Neuronal stem cell (in vitro differentiated cells): ENCODE measurements around the gene LSR.
A peak's percentile ranks its signal among the peaks of the same experiment; 100 is the strongest.

Experiments
- DNase-seq: peaks from one replicate; pipeline ENCODE4 v3.0.0-alpha.2; 2013; ENCODE audit warnings: low spot score
- H2AFZ ChIP-seq: one replicate; pipeline ENCODE4 v1.6.1; 2013; ENCODE audit warnings: mild to moderate bottlenecking, low read length, inconsistent platforms
- H2AK5ac ChIP-seq: 2 replicates; pipeline ENCODE4 v1.6.1; 2013; ENCODE audit warnings: low read depth, mild to moderate bottlenecking, inconsistent platforms, low read length, moderate library complexity, mixed read lengths
- H2BK120ac ChIP-seq: 2 replicates; pipeline ENCODE4 v1.6.1; 2013; ENCODE audit warnings: low read depth, mild to moderate bottlenecking, inconsistent platforms, low read length, moderate library complexity, mixed read lengths
- H2BK12ac ChIP-seq: one replicate; pipeline ENCODE4 v1.6.1; 2013; ENCODE audit warnings: low read length, inconsistent platforms
- H2BK15ac ChIP-seq: 2 replicates; pipeline ENCODE4 v1.6.1; 2013; ENCODE audit warnings: mild to moderate bottlenecking, low read length, inconsistent platforms, mixed read lengths
- H2BK5ac ChIP-seq: one replicate; pipeline ENCODE4 v1.6.1; 2013; ENCODE audit warnings: inconsistent platforms, mild to moderate bottlenecking, low read length, moderate library complexity
- H3K14ac ChIP-seq: one replicate; pipeline ENCODE4 v1.6.1; 2013; ENCODE audit warnings: low read length, inconsistent platforms
- H3K18ac ChIP-seq: 2 replicates; pipeline ENCODE4 v1.6.1; 2013; ENCODE audit warnings: low read length, inconsistent platforms
- H3K23ac ChIP-seq: 2 replicates; pipeline ENCODE4 v1.6.1; 2013; ENCODE audit warnings: low read depth, mild to moderate bottlenecking, mixed read lengths, low read length, inconsistent platforms; ENCODE audit not compliant: poor library complexity
- H3K27ac ChIP-seq: replicated peaks from 3 replicates; pipeline ENCODE4 v1.5.1; 2013; ENCODE audit warnings: low read length, inconsistent platforms
- H3K27me3 ChIP-seq, 3 experiments: 2 replicates each; pipeline ENCODE4 v1.6.1; 2013; ENCODE audit warnings: low read length in 3 of 3, mild to moderate bottlenecking in 2 of 3, inconsistent platforms in 1 of 3, low read depth in 1 of 3, mixed read lengths in 1 of 3, moderate library complexity in 1 of 3; ENCODE audit not compliant: control insufficient read depth in 3 of 3, insufficient read depth in 3 of 3
- H3K36me3 ChIP-seq, 2 donors: replicated peaks in 1 of 2; 2 replicates each; pipeline ENCODE4 v1.6.1; 2013; ENCODE audit warnings: low read length in 2 of 2; ENCODE audit not compliant: control insufficient read depth in 2 of 2, insufficient read depth in 2 of 2
- H3K4ac ChIP-seq: 2 replicates; pipeline ENCODE4 v1.6.1; 2013; ENCODE audit warnings: inconsistent platforms, mild to moderate bottlenecking, low read length, moderate library complexity
- H3K4me1 ChIP-seq, 2 donors: 1 replicate in 1 of 2; 2 replicates in 1 of 2; pipeline ENCODE4 v1.6.1; 2013; ENCODE audit warnings: low read length in 2 of 2, low read depth in 1 of 2; ENCODE audit not compliant: control insufficient read depth in 2 of 2, insufficient read depth in 1 of 2
- H3K4me2 ChIP-seq: one replicate; pipeline ENCODE4 v1.6.1; 2013; ENCODE audit warnings: mild to moderate bottlenecking, low read length, inconsistent platforms; ENCODE audit not compliant: insufficient read depth, poor library complexity, severe bottlenecking
- H3K4me3 ChIP-seq, 2 donors: 2 replicates each; pipeline ENCODE4 v1.5.1; 2013; ENCODE audit warnings: low read length in 2 of 2, mild to moderate bottlenecking in 2 of 2, inconsistent platforms in 1 of 2, moderate library complexity in 1 of 2
- H3K79me1 ChIP-seq: one replicate; pipeline ENCODE4 v1.6.1; 2013; ENCODE audit warnings: low read depth, mild to moderate bottlenecking, inconsistent platforms, low read length, moderate library complexity
- H3K9ac ChIP-seq: one replicate; pipeline ENCODE4 v1.6.1; 2013; ENCODE audit warnings: mild to moderate bottlenecking, low read depth, low read length, inconsistent platforms; ENCODE audit not compliant: poor library complexity
- H3K9me3 ChIP-seq, 2 donors: replicated peaks in 1 of 2; 2 replicates each; pipeline versions ENCODE3 to v1.6.1; 2013; ENCODE audit warnings: low read length in 2 of 2, mild to moderate bottlenecking in 2 of 2, inconsistent platforms in 1 of 2, low read depth in 1 of 2, mixed read lengths in 1 of 2, moderate library complexity in 1 of 2; ENCODE audit not compliant: control insufficient read depth in 2 of 2, insufficient read depth in 1 of 2
- H4K8ac ChIP-seq: one replicate; pipeline ENCODE4 v1.6.1; 2013; ENCODE audit warnings: low read depth, mild to moderate bottlenecking, inconsistent platforms, low read length, moderate library complexity
- H4K91ac ChIP-seq: one replicate; pipeline ENCODE4 v1.6.1; 2013; ENCODE audit warnings: low read length, low read depth, mild to moderate bottlenecking, inconsistent platforms; ENCODE audit not compliant: poor library complexity
- WGBS, 2 donors: extraction: QIAGEN DNeasy Blood & Tissue Kit; methylation state at CpG; one replicate each; pipeline ENCODE4 v1.1.7; 2013; ENCODE audit warnings: missing lambda C conversion rate in 2 of 2, mixed read lengths in 1 of 2; ENCODE audit not compliant: insufficient read length in 2 of 2, insufficient replicate concordance in 1 of 2; ENCODE audit errors: extremely low coverage in 2 of 2; 5-methylcytosine and 5-hydroxymethylcytosine counted together

LSR gene

DNA sequence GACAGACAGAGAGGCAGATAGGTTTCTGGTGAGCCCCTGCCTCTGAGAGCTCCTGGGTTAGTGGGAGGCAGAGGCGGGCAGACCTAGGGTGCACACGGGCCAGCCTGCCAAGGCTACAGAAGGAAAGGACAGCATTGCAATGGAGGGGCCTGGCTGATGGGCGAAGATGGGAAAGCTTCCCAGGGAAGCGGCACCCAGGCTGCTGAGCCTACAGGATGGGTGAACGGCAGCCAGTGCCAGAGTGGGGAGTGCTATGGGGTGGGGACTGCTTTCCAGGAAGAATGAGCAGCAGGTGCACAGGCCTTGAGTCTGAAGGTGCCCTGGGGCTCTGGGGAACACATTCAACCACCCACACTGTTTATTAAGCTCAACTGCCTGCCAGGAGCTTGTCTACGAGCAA lies 42.5 kb downstream of the LSR start:
- Histone ChIP-seq H3K18ac (peak overlapping the region; percentile 82), H3K36me3 (no peaks in the 10 kb centered on the region), H4K91ac (peak overlapping the region; percentile 17), H3K4me3 (peak overlapping the region in 1 of 2 donors; percentile 15), H3K79me1 (peaks cover 2% of the 10 kb centered on the region), H3K27me3 (peaks cover 0 to 23% (median 0%) of the 10 kb centered on the region in 3 experiments), H2BK15ac (peak overlapping the region; percentile 45), H3K9ac (no peak overlapping the region), H3K9me3 (no peaks in the 10 kb centered on the region), H3K4me1 (peaks cover 0 to 19% of the 10 kb centered on the region in 2 donors), H3K23ac (peak overlapping the region; percentile 81), H3K4ac (no peak overlapping the region), H4K8ac (no peak overlapping the region), H2BK12ac (peak overlapping the region; percentile 78), H2BK5ac (no peak overlapping the region), H3K27ac (no peak overlapping the region), H3K14ac (no peak overlapping the region), H2AK5ac (peak overlapping the region; percentile 39), H3K4me2 (no peak overlapping the region), H2BK120ac (no peak overlapping the region), H2AFZ (no peak overlapping the region)
- WGBS, 2 donors = no CpG with 5 or more reads among the region's 6 CpGs
- DNase-seq = no peak

DNA sequence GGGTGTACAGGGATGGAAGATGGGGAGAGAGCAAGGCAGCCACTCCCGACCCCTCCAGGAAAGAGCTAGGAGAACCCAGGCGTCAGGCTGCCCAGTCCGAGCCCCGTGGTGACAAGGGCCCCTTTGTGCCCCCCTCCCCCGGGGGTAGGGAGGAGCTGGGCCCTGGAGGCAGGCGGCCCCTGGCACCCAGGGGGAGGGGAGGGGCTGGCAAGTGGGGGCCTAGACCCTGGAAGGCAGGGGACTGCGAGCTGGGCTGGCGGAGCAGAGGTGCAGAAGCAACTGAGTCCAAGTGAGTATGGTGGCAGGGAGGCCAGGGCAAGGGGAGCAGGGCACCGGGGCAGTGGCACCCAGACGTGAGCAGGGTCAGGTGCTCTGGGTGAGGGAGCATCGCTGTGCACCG lies 43.1 kb downstream of the LSR start, which contains the start of gene MAG:
Gene MAG, plus strand, starts transcription at position 246 of the 400 bp plus-strand sequence. CDS start 3,248 bp downstream, outside the sequence.
- Histone ChIP-seq H3K4me1 (peaks cover 0 to 19% of the 10 kb centered on the region in 2 donors), H3K9ac (peak within 1 kb of the TSS; percentile 44), H2BK120ac (no peak within 1 kb of the TSS), H3K9me3 (no peaks in the 10 kb centered on the region), H4K8ac (no peak within 1 kb of the TSS), H3K23ac (peak within 1 kb of the TSS; percentile 81), H3K4me3 (peak within 1 kb of the TSS in 1 of 2 donors; percentile 42), H3K79me1 (peaks cover 2% of the 10 kb centered on the region), H3K18ac (peak within 1 kb of the TSS; percentile 83), H4K91ac (peak within 1 kb of the TSS; percentile 17), H2BK12ac (peak within 1 kb of the TSS; percentile 78), H2AK5ac (peak within 1 kb of the TSS; percentile 90), H2AFZ (no peak within 1 kb of the TSS), H3K14ac (peak within 1 kb of the TSS; percentile 77), H2BK5ac (no peak within 1 kb of the TSS), H3K27ac (no peak within 1 kb of the TSS), H2BK15ac (peak within 1 kb of the TSS; percentile 45), H3K36me3 (no peaks in the 10 kb centered on the region), H3K4me2 (no peak within 1 kb of the TSS), H3K27me3 (peaks cover 0 to 23% (median 0%) of the 10 kb centered on the region in 3 experiments), H3K4ac (no peak within 1 kb of the TSS)
- no CpG with 5 or more reads among the region's 12 CpGs for WGBS, 2 donors
- DNase-seq = no peak

DNA sequence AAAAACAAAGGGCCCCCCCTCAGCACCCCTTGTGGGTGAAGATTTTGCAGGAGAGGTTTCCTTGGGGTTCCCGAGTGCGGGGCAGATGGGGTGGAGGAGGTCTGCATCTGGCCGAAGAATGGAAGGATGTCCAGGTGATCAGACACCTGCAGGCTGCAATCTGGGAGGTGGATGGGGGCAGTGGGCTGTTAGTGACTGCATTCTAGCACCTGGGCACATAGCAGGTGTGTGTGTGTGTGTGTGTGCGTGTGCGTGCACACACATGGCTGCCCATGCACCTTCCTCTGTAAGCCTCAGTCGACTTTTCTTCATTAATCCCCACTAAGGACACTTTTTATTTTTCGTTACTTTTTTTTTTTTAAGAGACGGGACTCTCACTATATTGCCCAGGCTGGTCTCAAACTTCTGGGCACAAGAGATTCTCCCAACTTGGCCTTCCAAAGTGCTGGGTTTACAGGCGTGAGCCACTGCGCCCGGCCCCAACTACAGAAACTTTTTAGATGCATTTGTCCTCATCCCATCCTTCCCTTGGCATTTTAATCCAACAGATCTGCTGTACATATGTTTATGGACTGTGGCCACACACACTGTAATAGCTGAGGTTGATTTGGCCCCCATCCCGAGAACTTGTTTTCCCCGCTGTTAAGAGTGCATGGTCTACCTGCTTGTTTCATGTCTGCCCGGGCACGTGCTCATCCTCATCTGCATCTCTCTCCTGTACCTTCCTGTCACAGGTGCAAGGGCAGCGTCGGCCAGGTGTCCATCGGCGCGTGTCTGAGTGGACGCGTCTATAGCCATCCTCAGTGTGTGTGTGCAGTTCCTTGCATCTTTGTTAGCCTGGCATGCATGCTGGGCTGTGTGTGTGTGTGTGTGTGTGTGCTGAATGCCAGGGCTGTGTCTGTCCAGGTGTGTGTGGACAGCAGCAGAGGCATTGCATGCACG lies 43.9 kb downstream of the LSR start:
- Histone ChIP-seq H3K4ac (no peak overlapping the region), H3K18ac (peak overlapping the region; percentile 88), H3K4me1 (peaks cover 0 to 19% of the 10 kb centered on the region in 2 donors), H2AK5ac (peak overlapping the region; percentile 51), H3K36me3 (peaks cover 0 to 3% of the 10 kb centered on the region in 2 donors), H2BK120ac (no peak overlapping the region), H3K79me1 (peaks cover 8% of the 10 kb centered on the region), H2BK5ac (no peak overlapping the region), H3K4me2 (no peak overlapping the region), H2BK12ac (peak overlapping the region; percentile 35), H3K23ac (peak overlapping the region; percentile 73), H3K14ac (peak overlapping the region; percentile 77), H3K9me3 (peaks cover 0 to 1% of the 10 kb centered on the region in 2 donors), H3K4me3 (peak overlapping the region in 1 of 2 donors; percentile 42), H3K27me3 (peaks cover 0 to 19% (median 7%) of the 10 kb centered on the region in 3 experiments), H4K91ac (peak overlapping the region; percentile 32), H3K9ac (peak overlapping the region; percentile 68), H3K27ac (no peak overlapping the region), H2BK15ac (peak overlapping the region; percentile 35), H2AFZ (no peak overlapping the region), H4K8ac (no peak overlapping the region)
- no peak for DNase-seq
- whole genome bisulfite sequencing, 2 donors = no CpG with 5 or more reads among the region's 23 CpGs

DNA sequence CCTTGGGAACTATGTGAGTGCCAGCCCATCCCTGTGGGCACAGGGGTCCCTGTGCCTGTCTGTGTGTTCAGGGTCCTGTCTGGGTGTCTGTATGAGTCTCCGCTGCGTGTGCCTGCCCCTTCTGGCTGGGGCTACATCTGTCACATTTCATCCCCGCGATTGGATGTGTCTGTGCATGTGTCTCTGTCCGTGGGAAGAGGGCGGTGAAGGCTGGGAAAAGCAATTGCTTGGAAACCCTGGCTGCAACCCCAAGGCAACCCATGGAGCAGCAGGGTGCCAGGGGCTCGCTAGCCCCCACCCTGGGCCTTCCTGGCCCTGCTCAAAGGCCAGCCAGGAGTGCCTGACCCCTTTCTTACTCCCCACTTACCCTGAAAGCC lies 44.5 kb downstream of the LSR start:
- no CpG with 5 or more reads among the region's 7 CpGs for WGBS, 2 donors
- peak overlapping the region; percentile 32 for H4K91ac ChIP-seq
- H2AK5ac ChIP-seq = peak overlapping the region; percentile 51
- peak overlapping the region in 1 of 2 donors; percentile 42 for H3K4me3 ChIP-seq
- peak overlapping the region; percentile 45 for H3K23ac ChIP-seq
- no peak overlapping the region for H2AFZ ChIP-seq
- no peak overlapping the region for H4K8ac ChIP-seq
- peaks cover 0 to 7% of the 10 kb centered on the region in 2 donors for H3K9me3 ChIP-seq
- peak overlapping the region; percentile 68 for H3K9ac ChIP-seq
- H3K4me2 ChIP-seq = no peak overlapping the region
- no peak overlapping the region for H3K27ac ChIP-seq
- no peak overlapping the region for H3K4ac ChIP-seq
- H2BK5ac ChIP-seq = peak overlapping the region; percentile 22
- H2BK120ac ChIP-seq = no peak overlapping the region
- H3K18ac ChIP-seq = peak overlapping the region; percentile 88
- H2BK12ac ChIP-seq = peak overlapping the region; percentile 35
- H3K4me1 ChIP-seq = peaks cover 0 to 19% of the 10 kb centered on the region in 2 donors
- H3K79me1 ChIP-seq = peaks cover 8% of the 10 kb centered on the region
- peaks cover 0 to 3% of the 10 kb centered on the region in 2 donors for H3K36me3 ChIP-seq
- no peak for DNase-seq
- peak overlapping the region; percentile 64 for H2BK15ac ChIP-seq
- H3K14ac ChIP-seq = peak overlapping the region; percentile 77
- H3K27me3 ChIP-seq = peaks cover 0 to 19% (median 10%) of the 10 kb centered on the region in 3 experiments
